ENCODE results near the gene SH3RF3. TPM values are rescaled to one million over a fixed set of nuclear protein-coding genes. Genes with fewer than 3 reads are reported as not detected.

SH3RF3 gene
- total RNA-seq, 2 experiments from 2014 or later: 1.4 TPM

GRCh38 chr2:109407276-109408042 lies 278.5 kb downstream of the SH3RF3 start:
- Mint-ChIP-seq H3K27me3 (no peaks in the 10 kb centered on the region), H3K36me3 (ENCODE audit: low read depth) (no peaks in the 10 kb centered on the region), H3K4me3 (no peak overlapping the region), H3K9me3 (ENCODE audit: low read depth) (no peaks in the 10 kb centered on the region), H3K4me1 (peaks cover 18% of the 10 kb centered on the region), H3K27ac (no peak overlapping the region)
- no peak for DNase-seq
- no peak for ATAC-seq
- intact Hi-C loops (cut with DNase I, micrococcal nuclease): no loop called here
- ChIA-PET CTCF (interaction anchor here (0.5 to 0.8 kb wide), 2 partner anchors 15 to 279 kb away, joined by 3 read pairs; no protein-coding TSS in a partner anchor), POLR2A (no interaction called here)

- ATAC-seq (no peak), DNase-seq (no peak)
- Mint-ChIP-seq H3K4me1 (peaks cover 13% of the 10 kb centered on the region), H3K4me3 (no peak overlapping the region), H3K36me3 (ENCODE audit: low read depth) (no peaks in the 10 kb centered on the region), H3K9me3 (ENCODE audit: low read depth) (no peaks in the 10 kb centered on the region), H3K27ac (no peak overlapping the region), H3K27me3 (no peaks in the 10 kb centered on the region)
- CTCF ChIA-PET: interaction anchor here (0.8 kb wide), 1 partner anchor 280 kb away, joined by 3 read pairs; no protein-coding TSS in a partner anchor
- intact Hi-C loops (cut with DNase I, micrococcal nuclease): no loop called here
- POLR2A ChIA-PET: no interaction called here
These were observed 279.0 kb downstream of the SH3RF3 start for GRCh38 chr2:109408043-109408335.

- Mint-ChIP-seq H3K4me3 (no peak overlapping the region), H3K4me1 (no peaks in the 10 kb centered on the region), H3K27ac (no peak overlapping the region), H3K9me3 (ENCODE audit: low read depth) (no peaks in the 10 kb centered on the region), H3K36me3 (ENCODE audit: low read depth) (no peaks in the 10 kb centered on the region), H3K27me3 (no peaks in the 10 kb centered on the region)
- no peak for ATAC-seq
- CTCF ChIA-PET: interaction anchor here (0.6 kb wide), 1 partner anchor 193 kb away, joined by 3 read pairs; no protein-coding TSS in a partner anchor
- POLR2A ChIA-PET: no interaction called here
- intact Hi-C loops (cut with DNase I, micrococcal nuclease): no loop called here
- no peak for DNase-seq
These were observed 280.5 kb downstream of the SH3RF3 start for GRCh38 chr2:109409321-109410038.

GRCh38 chr2:109410039-109410815 lies 281.2 kb downstream of the SH3RF3 start:
- Mint-ChIP-seq H3K27ac (no peak overlapping the region), H3K4me1 (no peaks in the 10 kb centered on the region), H3K27me3 (no peaks in the 10 kb centered on the region), H3K4me3 (no peak overlapping the region), H3K9me3 (ENCODE audit: low read depth) (no peaks in the 10 kb centered on the region), H3K36me3 (ENCODE audit: low read depth) (no peaks in the 10 kb centered on the region)
- POLR2A ChIA-PET: no interaction called here
- intact Hi-C loops (cut with DNase I, micrococcal nuclease): no loop called here
- DNase-seq (no peak), ATAC-seq (no peak)
- CTCF ChIA-PET: interaction anchor here (0.6 kb wide), 1 partner anchor 15 kb away, joined by 3 read pairs; no protein-coding TSS in a partner anchor

GRCh38 chr2:109411640-109412325 lies 282.8 kb downstream of the SH3RF3 start:
- Mint-ChIP-seq H3K36me3 (ENCODE audit: low read depth) (no peaks in the 10 kb centered on the region), H3K4me3 (no peak overlapping the region), H3K4me1 (no peaks in the 10 kb centered on the region), H3K9me3 (ENCODE audit: low read depth) (no peaks in the 10 kb centered on the region), H3K27ac (no peak overlapping the region), H3K27me3 (no peaks in the 10 kb centered on the region)
- no peak for ATAC-seq
- ChIA-PET POLR2A (no interaction called here), CTCF (no interaction called here)
- intact Hi-C loops (cut with DNase I, micrococcal nuclease): no loop called here
- no peak for DNase-seq

GRCh38 chr2:109415581-109416013 lies 286.6 kb downstream of the SH3RF3 start:
- POLR2A ChIA-PET: no interaction called here
- H3K4me3 Mint-ChIP-seq: no peak overlapping the region
- CTCF ChIA-PET: no interaction called here
- H3K9me3 Mint-ChIP-seq (ENCODE audit: low read depth): no peaks in the 10 kb centered on the region
- no peak for ATAC-seq
- H3K27ac Mint-ChIP-seq: no peak overlapping the region
- intact Hi-C loops (cut with DNase I, micrococcal nuclease): no loop called here
- H3K36me3 Mint-ChIP-seq (ENCODE audit: low read depth): no peaks in the 10 kb centered on the region
- DNase-seq: no peak
- no peaks in the 10 kb centered on the region for H3K27me3 Mint-ChIP-seq
- H3K4me1 Mint-ChIP-seq: no peaks in the 10 kb centered on the region

GRCh38 chr2:109417701-109418335 lies 288.8 kb downstream of the SH3RF3 start:
- H3K9me3 Mint-ChIP-seq (ENCODE audit: low read depth): no peaks in the 10 kb centered on the region
- intact Hi-C loops (cut with DNase I, micrococcal nuclease): no loop called here
- POLR2A ChIA-PET: no interaction called here

GRCh38 chr2:109418716-109419115 lies 289.7 kb downstream of the SH3RF3 start:
- Mint-ChIP-seq H3K36me3 (ENCODE audit: low read depth) (no peaks in the 10 kb centered on the region), H3K4me1 (no peaks in the 10 kb centered on the region), H3K27me3 (no peaks in the 10 kb centered on the region), H3K9me3 (ENCODE audit: low read depth) (no peaks in the 10 kb centered on the region), H3K27ac (no peak overlapping the region), H3K4me3 (no peak overlapping the region)
- no peak for DNase-seq
- ChIA-PET CTCF (no interaction called here), POLR2A (no interaction called here)
- intact Hi-C loops (cut with DNase I, micrococcal nuclease): no loop called here
- no peak for ATAC-seq

More at GRCh38 chr2:109417701-109418335, 288.8 kb downstream of the SH3RF3 start:
- CTCF ChIA-PET: no interaction called here
- Mint-ChIP-seq H3K27me3 (no peaks in the 10 kb centered on the region), H3K27ac (no peak overlapping the region), H3K4me3 (no peak overlapping the region), H3K36me3 (ENCODE audit: low read depth) (no peaks in the 10 kb centered on the region), H3K4me1 (no peaks in the 10 kb centered on the region)
- DNase-seq: no peak
- no peak for ATAC-seq

- H3K27me3 Mint-ChIP-seq: no peaks in the 10 kb centered on the region
- POLR2A ChIA-PET: no interaction called here
- CTCF ChIA-PET: no interaction called here
- H3K4me3 Mint-ChIP-seq: no peak overlapping the region
- intact Hi-C loops (cut with DNase I, micrococcal nuclease): no loop called here
- H3K36me3 Mint-ChIP-seq (ENCODE audit: low read depth): no peaks in the 10 kb centered on the region
- ATAC-seq: no peak
- no peaks in the 10 kb centered on the region for H3K4me1 Mint-ChIP-seq
- H3K27ac Mint-ChIP-seq: no peak overlapping the region
- no peak for DNase-seq
- no peaks in the 10 kb centered on the region for H3K9me3 Mint-ChIP-seq (ENCODE audit: low read depth)
These were observed 290.3 kb downstream of the SH3RF3 start for GRCh38 chr2:109419171-109419756.

- ATAC-seq (no peak), DNase-seq (no peak)
- no peak overlapping the region for H3K4me3 Mint-ChIP-seq
- H3K36me3 Mint-ChIP-seq (ENCODE audit: low read depth): no peaks in the 10 kb centered on the region
- ChIA-PET CTCF (no interaction called here), POLR2A (no interaction called here)
- no peaks in the 10 kb centered on the region for H3K27me3 Mint-ChIP-seq
- no peaks in the 10 kb centered on the region for H3K4me1 Mint-ChIP-seq
- no peak overlapping the region for H3K27ac Mint-ChIP-seq
- H3K9me3 Mint-ChIP-seq (ENCODE audit: low read depth): no peaks in the 10 kb centered on the region
- intact Hi-C loops (cut with DNase I, micrococcal nuclease): no loop called here
These were observed 291.0 kb downstream of the SH3RF3 start for GRCh38 chr2:109419960-109420370.

- DNase-seq: no peak
- no peaks in the 10 kb centered on the region for H3K9me3 Mint-ChIP-seq (ENCODE audit: low read depth)
These were observed 292.1 kb downstream of the SH3RF3 start for GRCh38 chr2:109421101-109421500.

More at GRCh38 chr2:109421101-109421500, 292.1 kb downstream of the SH3RF3 start:
- intact Hi-C loops (cut with DNase I, micrococcal nuclease): no loop called here
- Mint-ChIP-seq H3K27me3 (no peaks in the 10 kb centered on the region), H3K4me3 (no peak overlapping the region), H3K27ac (no peak overlapping the region), H3K36me3 (ENCODE audit: low read depth) (no peaks in the 10 kb centered on the region), H3K4me1 (no peaks in the 10 kb centered on the region)
- CTCF ChIA-PET: no interaction called here
- no peak for ATAC-seq
- POLR2A ChIA-PET: no interaction called here

Measured in activated CD4-positive, alpha-beta T cell treated with anti-CD3 and anti-CD28 coated beads for 36 hours (primary cell).